ENCODE measurements around the gene THNSL1.
"Not testable (repeated sequence)": the region's sequence is repeated elsewhere in the genome, so short reads cannot be mapped to it uniquely, and the experiment has no call there.

Gene THNSL1

GRCh38 chr10:25016376-25017153 lies at the start of gene THNSL1:
Gene THNSL1, plus strand, starts transcription at chr10:25016612. Its CDS starts 6,612 bp downstream, at chr10:25023224.
- H3K4me3 ChIP-seq (ENCODE audit: low read depth, low read length): peak within 1 kb of the TSS; percentile 85
- peak; percentile 99 for DNase-seq (ENCODE audit: low read depth)
- no peak for TF ChIP-seq CTCF (IDR thresholded peaks at IDR 0.05; ENCODE audit: insufficient read depth, low read depth, low read length, missing control alignments)

- no peak for TF ChIP-seq CTCF (IDR thresholded peaks at IDR 0.05; ENCODE audit: insufficient read depth, low read depth, low read length, missing control alignments)
- DNase-seq (ENCODE audit: low read depth): no peak
- no peak overlapping the region for H3K4me3 ChIP-seq (ENCODE audit: low read depth, low read length)
Observed at GRCh38 chr10:24966962-24967481, 49.4 kb upstream of the THNSL1 start.

- DNase-seq (ENCODE audit: low read depth): no peak
- no peak overlapping the region for H3K4me3 ChIP-seq (ENCODE audit: low read depth, low read length)
- TF ChIP-seq CTCF (IDR thresholded peaks at IDR 0.05; ENCODE audit: insufficient read depth, low read depth, low read length, missing control alignments): no peak
Observed at GRCh38 chr10:24968349-24968748, 48.1 kb upstream of the THNSL1 start.

- H3K4me3 ChIP-seq (ENCODE audit: low read depth, low read length); DNase-seq (ENCODE audit: low read depth): not testable (repeated sequence)
Observed at GRCh38 chr10:24968951-24969350, 47.5 kb upstream of the THNSL1 start.

- TF ChIP-seq CTCF (IDR thresholded peaks at IDR 0.05; ENCODE audit: insufficient read depth, low read depth, low read length, missing control alignments): no peak
- no peak overlapping the region for H3K4me3 ChIP-seq (ENCODE audit: low read depth, low read length)
Observed at GRCh38 chr10:24969841-24970281, 46.6 kb upstream of the THNSL1 start.

GRCh38 chr10:24971374-24971773 lies 45.0 kb upstream of the THNSL1 start:
- no peak for TF ChIP-seq CTCF (IDR thresholded peaks at IDR 0.05; ENCODE audit: insufficient read depth, low read depth, low read length, missing control alignments)
- DNase-seq (ENCODE audit: low read depth): no peak
- H3K4me3 ChIP-seq (ENCODE audit: low read depth, low read length): no peak overlapping the region

More at GRCh38 chr10:24969841-24970281, 46.6 kb upstream of the THNSL1 start:
- DNase-seq (ENCODE audit: low read depth): no peak

- TF ChIP-seq CTCF (IDR thresholded peaks at IDR 0.05; ENCODE audit: insufficient read depth, low read depth, low read length, missing control alignments): no peak
- no peak for DNase-seq (ENCODE audit: low read depth)
- H3K4me3 ChIP-seq (ENCODE audit: low read depth, low read length): no peak overlapping the region
Observed at GRCh38 chr10:24973163-24973562, 43.2 kb upstream of the THNSL1 start.

All from GM12865 (cell line).